Smooth muscle cell (in vitro differentiated cells): ENCODE data around the gene KLK13. TPM values are rescaled to one million over a fixed set of nuclear protein-coding genes. Genes with fewer than 3 reads are reported as not detected.

Experiments
- DNase-seq: peaks from one replicate; lab custom pipeline; 2025; ENCODE audit not compliant: unreplicated experiment; lab: John Stamatoyannopoulos, UW
- H2AFZ ChIP-seq: fragments of 200-600 bp; sonication (generic); 2 replicates; pipeline ENCODE4 v1.6.0; 2016; ENCODE audit warnings: antibody characterized with exemption, low read depth, mild to moderate bottlenecking
- H3F3A ChIP-seq: fragments of 200-600 bp; sonication (generic); 2 replicates; pipeline ENCODE4 v1.6.0; 2017; ENCODE audit warnings: antibody characterized with exemption, low read depth
- H3K27ac ChIP-seq: fragments of 200-600 bp; sonication (generic); 2 replicates; pipeline ENCODE4 v1.5.1; 2016; ENCODE audit warnings: low read depth, mild to moderate bottlenecking
- H3K27me3 ChIP-seq: fragments of 200-600 bp; sonication (generic); 2 replicates; pipeline ENCODE4 v1.6.1; 2016; ENCODE audit warnings: low read depth, mild to moderate bottlenecking
- H3K36me3 ChIP-seq: fragments of 200-600 bp; sonication (generic); 2 replicates; pipeline ENCODE4 v1.5.1; 2016; ENCODE audit warnings: low read depth
- H3K4me1 ChIP-seq: fragments of 200-600 bp; sonication (generic); 2 replicates; pipeline ENCODE4 v1.5.1; 2016; ENCODE audit warnings: low read depth
- H3K4me2 ChIP-seq: fragments of 200-600 bp; sonication (generic); 2 replicates; pipeline ENCODE4 v1.6.0; 2016; ENCODE audit warnings: mild to moderate bottlenecking
- H3K4me3 ChIP-seq: fragments of 200-600 bp; sonication (generic); 2 replicates; pipeline ENCODE4 v1.5.1; 2016; ENCODE audit warnings: mild to moderate bottlenecking
- H3K79me2 ChIP-seq: fragments of 200-600 bp; sonication (generic); 2 replicates; pipeline ENCODE4 v1.6.0; 2016; ENCODE audit warnings: low read depth, mild to moderate bottlenecking
- H3K9ac ChIP-seq: fragments of 200-600 bp; sonication (generic); 2 replicates; pipeline ENCODE4 v1.6.0; 2016; ENCODE audit warnings: low read depth
- H3K9me3 ChIP-seq: fragments of 200-600 bp; sonication (generic); replicated peaks from 2 replicates; pipeline ENCODE4 v1.5.1; 2016; ENCODE audit warnings: low read depth
- H4K20me1 ChIP-seq: fragments of 200-600 bp; sonication (generic); 2 replicates; pipeline ENCODE4 v1.6.0; 2016; ENCODE audit warnings: low read depth
- CTCF ChIP-seq: fragments of 200-600 bp; sonication (generic); IDR thresholded peaks from 2 replicates; pipeline ENCODE4 v1.5.1; 2017; ENCODE audit warnings: borderline replicate concordance, mild to moderate bottlenecking, antibody characterized with exemption; ENCODE audit not compliant: insufficient read depth, poor library complexity, severe bottlenecking
- WGBS: methylation state at CpG from one replicate; pipeline ENCODE4 v1.1.7; 2016; ENCODE audit warnings: low lambda C conversion rate; 5-methylcytosine and 5-hydroxymethylcytosine counted together
- polyA plus RNA-seq: library from polyadenylated mRNA; unstranded; fragments of >200 nt; fragmentation: Nextera tagmentation; extraction: Ambion mirVana; gene quantifications from 2 replicates; pipeline ENCODE4 v1.2.1, GENCODE V29; 2016
- total RNA-seq: library from RNA; depleted of rRNA; stranded (reverse); fragments of >200 nt; gene quantifications from 2 replicates; pipeline ENCODE4 v1.2.3, GENCODE V29; 2014

The KLK13 gene
- total RNA-seq (0.72 and 1.6 TPM in 2 replicates), polyA plus RNA-seq (0.19 and 1.3 TPM in 2 replicates)

DNA sequence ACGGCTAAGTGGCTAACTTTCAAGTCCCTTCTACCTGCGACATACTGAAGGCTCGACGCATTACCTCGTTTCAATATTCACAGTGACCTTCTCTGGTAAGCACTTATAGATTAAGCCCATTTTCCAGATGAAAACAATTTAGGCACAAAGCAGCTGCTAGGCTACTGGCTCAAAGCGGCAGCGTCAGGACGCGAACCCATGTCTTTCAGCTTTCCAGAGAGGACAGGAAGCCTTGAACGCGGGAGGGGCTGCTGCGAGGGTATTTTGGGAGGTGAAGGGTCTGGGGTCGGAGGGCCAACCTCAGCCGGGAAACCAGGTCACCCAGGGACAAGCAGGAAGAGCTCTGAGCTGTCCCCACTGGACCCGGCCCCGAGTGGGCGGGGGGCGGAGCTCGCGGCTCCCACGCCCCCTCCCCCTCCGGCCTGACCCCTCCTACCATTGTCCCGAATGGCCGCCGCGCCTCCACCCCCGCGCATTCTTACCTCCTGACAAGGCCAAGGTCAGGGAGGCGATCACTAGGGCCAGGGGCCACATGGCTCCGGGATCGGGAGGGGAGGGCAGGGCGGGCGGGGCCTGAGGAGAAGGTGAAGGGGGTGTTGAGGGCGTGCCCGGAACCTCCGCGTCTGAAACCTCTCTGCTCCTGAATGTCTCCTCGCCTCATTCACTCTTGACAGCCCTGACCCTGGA lies at the start of gene KLK13:
TSS of gene KLK13 (minus strand) at position 559 of the 687 bp plus-strand sequence. CDS start at position 534, 25 bp downstream.
- no peak within 1 kb of the TSS for H3K9ac ChIP-seq

DNA sequence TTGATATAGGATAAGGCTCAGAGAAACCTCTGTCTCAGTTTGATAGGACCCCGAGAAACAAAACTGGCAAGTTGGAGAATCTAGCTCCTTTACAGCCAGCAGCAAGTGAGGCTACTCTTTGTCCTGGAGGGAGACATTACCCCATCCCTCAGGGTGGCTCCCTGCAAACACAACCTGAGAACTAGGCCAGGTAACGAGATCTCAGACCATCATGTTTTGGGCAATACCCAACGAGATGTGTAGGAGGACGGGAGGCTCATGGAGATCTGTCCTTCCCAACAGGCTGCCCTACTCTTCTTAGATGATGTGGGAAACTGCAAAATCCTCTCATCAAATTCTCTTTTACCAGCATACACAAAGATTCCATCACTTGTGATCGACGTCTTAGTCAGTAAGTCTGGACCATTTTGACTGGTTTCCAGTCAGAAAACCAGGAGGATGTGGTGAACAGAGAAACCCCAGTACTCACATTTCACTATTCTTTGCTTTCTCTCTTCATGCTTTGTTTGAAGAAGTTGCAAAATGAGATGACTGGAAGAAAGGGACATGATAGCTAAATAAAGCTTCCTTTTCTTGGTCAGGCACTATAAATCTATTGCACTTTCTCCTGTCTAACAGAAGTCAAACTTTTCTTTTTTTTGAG lies 49.3 kb upstream of the KLK13 start:
- no peaks in the 10 kb centered on the region for H3K36me3 ChIP-seq
- H3F3A ChIP-seq, result no peaks in the 10 kb centered on the region
- DNase-seq, result no peak
- no peak overlapping the region for H2AFZ ChIP-seq
- 89% methylated on average over 6 of the region's 6 CpGs for WGBS
- no peaks in the 10 kb centered on the region for H3K9me3 ChIP-seq
- H3K9ac ChIP-seq, result no peak overlapping the region
- H3K4me2 ChIP-seq, result no peak overlapping the region
- H3K27ac ChIP-seq, result no peak overlapping the region
- H3K4me3 ChIP-seq, result no peak overlapping the region
- no peaks in the 10 kb centered on the region for H4K20me1 ChIP-seq
- no peaks in the 10 kb centered on the region for H3K4me1 ChIP-seq
- no peaks in the 10 kb centered on the region for H3K79me2 ChIP-seq
- peaks cover 10% of the 10 kb centered on the region for H3K27me3 ChIP-seq
- no peak for TF ChIP-seq CTCF

More for the DNA sequence above, at the start of gene KLK13:
- Histone ChIP-seq H4K20me1 (no peaks in the 10 kb centered on the region), H3K4me3 (peak within 1 kb of the TSS; percentile 45), H3K79me2 (no peaks in the 10 kb centered on the region), H3K4me2 (peak within 1 kb of the TSS; percentile 87), H3K27me3 (no peaks in the 10 kb centered on the region), H3K4me1 (no peaks in the 10 kb centered on the region), H3K9me3 (no peaks in the 10 kb centered on the region), H3F3A (no peaks in the 10 kb centered on the region), H3K36me3 (no peaks in the 10 kb centered on the region), H3K27ac (no peak within 1 kb of the TSS), H2AFZ (peak within 1 kb of the TSS; percentile 77)
- WGBS, result 32% methylated on average over 18 of the region's 38 CpGs
- no peak for DNase-seq
- no peak for TF ChIP-seq CTCF

DNA sequence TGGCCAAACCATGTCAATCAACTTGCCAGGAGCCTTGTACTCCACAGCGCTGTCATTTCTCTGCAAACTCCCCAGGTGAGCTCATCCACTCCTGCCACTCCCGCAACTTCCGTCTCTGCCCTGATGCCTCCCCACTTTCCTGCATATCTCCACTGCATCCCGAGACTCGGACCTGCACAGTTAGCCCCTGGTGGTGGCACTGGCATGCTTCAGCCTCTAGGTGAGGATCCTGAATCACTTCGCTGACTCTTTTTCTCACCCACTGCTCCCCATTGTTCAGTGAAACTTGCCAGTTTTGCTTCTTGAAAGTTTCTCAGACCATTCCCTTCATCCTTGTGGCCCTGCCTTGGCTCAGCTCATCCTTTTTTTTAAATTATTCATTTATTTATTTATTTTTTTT lies 46.7 kb upstream of the KLK13 start:
- peak; percentile 11 for TF ChIP-seq CTCF
- H3K4me2 ChIP-seq, result no peak overlapping the region
- H3K27ac ChIP-seq, result no peak overlapping the region
- no peak overlapping the region for H3K9ac ChIP-seq
- H3K36me3 ChIP-seq, result no peaks in the 10 kb centered on the region
- H3K27me3 ChIP-seq, result peaks cover 8% of the 10 kb centered on the region
- H3K79me2 ChIP-seq, result peaks cover 9% of the 10 kb centered on the region
- H4K20me1 ChIP-seq, result no peaks in the 10 kb centered on the region
- DNase-seq, result no peak
- H3K4me1 ChIP-seq, result peaks cover 5% of the 10 kb centered on the region
- H2AFZ ChIP-seq, result no peak overlapping the region
- no peak overlapping the region for H3K4me3 ChIP-seq
- H3K9me3 ChIP-seq, result no peaks in the 10 kb centered on the region
- WGBS, result 49% methylated on average over 6 of the region's 6 CpGs
- no peaks in the 10 kb centered on the region for H3F3A ChIP-seq
